B cell (primary cell): ENCODE data around the gene ESYT2. TPM values are rescaled to one million over a fixed set of nuclear protein-coding genes. Genes with fewer than 3 reads are reported as not detected.
"Not testable (repeated sequence)": the region's sequence is repeated elsewhere in the genome, so short reads cannot be mapped to it uniquely, and the experiment has no call there.

Experiments used
- ATAC-seq: fragments of 200-7000 bp; cut with Tn5 transposase; one replicate; pipeline ENCODE4 v1.10.0; 2021; ENCODE audit warnings: low read depth, mild to moderate bottlenecking, moderate number of reproducible peaks, moderate library complexity
- CTCF ChIA-PET: fragments of 350-600 bp; sonication (Branson Sonifier 250); formaldehyde crosslinking; loops from one replicate; lab custom pipeline; 2021; ENCODE audit warnings: antibody characterized with exemption, inconsistent platforms; lab: Charles Lee
- POLR2A ChIA-PET: fragments of 350-600 bp; sonication (Branson Sonifier 250); formaldehyde crosslinking; loops from one replicate; lab custom pipeline; 2021; ENCODE audit warnings: antibody characterized with exemption; lab: Charles Lee
- DNase-seq: peaks from one replicate; pipeline ENCODE4 v3.0.0; 2013
- H2AFZ ChIP-seq: 2 replicates; pipeline ENCODE4 v1.6.1; 2012; ENCODE audit warnings: mild to moderate bottlenecking, low read depth, low read length; ENCODE audit not compliant: insufficient read depth, poor library complexity, severe bottlenecking
- H3K27ac ChIP-seq, 2 donors: 1 replicate in 1 of 2; 2 replicates in 1 of 2; pipeline ENCODE4 v1.5.1; 2012 to 2013; ENCODE audit warnings: low read length in 2 of 2, mild to moderate bottlenecking in 2 of 2, moderate library complexity in 1 of 2
- H3K27me3 ChIP-seq, 4 experiments: fragments of 200-600 bp in 1 of 4; sonication (generic) in 1 of 4; replicated peaks in 1 of 4; 1 replicate in 2 of 4; 2 replicates in 2 of 4; pipeline versions ENCODE4 v1.6.1 to v1.7.0; 2013 to 2016; ENCODE audit warnings: low read length in 3 of 4, mild to moderate bottlenecking in 2 of 4, mixed read lengths in 1 of 4, moderate library complexity in 1 of 4; ENCODE audit not compliant: insufficient read depth in 4 of 4, control insufficient read depth in 3 of 4; ENCODE audit errors: control extremely low read depth in 1 of 4
- H3K36me3 ChIP-seq, 2 experiments: replicated peaks in 1 of 2; 1 replicate in 1 of 2; 2 replicates in 1 of 2; pipeline versions ENCODE4 v1.6.1 to v1.7.1; 2013; ENCODE audit warnings: low read length in 1 of 2; ENCODE audit not compliant: insufficient read depth in 2 of 2, control insufficient read depth in 1 of 2; ENCODE audit errors: control extremely low read depth in 1 of 2, extremely low read depth in 1 of 2
- H3K4me1 ChIP-seq, 2 donors: fragments of 200-600 bp in 1 of 2; sonication (generic) in 1 of 2; 1 replicate in 1 of 2; 2 replicates in 1 of 2; pipeline versions ENCODE4 v1.5.1 to v1.6.1; 2013 to 2017; ENCODE audit warnings: low read length in 2 of 2; ENCODE audit not compliant: control insufficient read depth in 2 of 2, insufficient read depth in 2 of 2
- H3K4me2 ChIP-seq: replicated peaks from 2 replicates; pipeline ENCODE3; 2012; ENCODE audit warnings: mild to moderate bottlenecking, low read depth, low read length; ENCODE audit not compliant: poor library complexity, severe bottlenecking
- H3K4me3 ChIP-seq, 5 experiments: fragments of 200-600 bp in 1 of 5; sonication (generic) in 1 of 5; 1 replicate in 3 of 5; 2 replicates in 2 of 5; pipeline versions ENCODE4 v1.5.1 to v1.7.0; 2011 to 2016; ENCODE audit warnings: low read length in 4 of 5, mild to moderate bottlenecking in 4 of 5, low read depth in 2 of 5, control low read depth in 1 of 5, moderate library complexity in 1 of 5; ENCODE audit not compliant: insufficient read depth in 1 of 5; ENCODE audit errors: control extremely low read depth in 1 of 5, extremely low read depth in 1 of 5
- H3K79me2 ChIP-seq: fragments of 200-600 bp; sonication (generic); one replicate; pipeline ENCODE4 v1.6.0; 2016; ENCODE audit warnings: low read length; ENCODE audit not compliant: control insufficient read depth, insufficient read depth
- H3K9ac ChIP-seq: fragments of 200-600 bp; sonication (generic); 2 replicates; pipeline ENCODE4 v1.6.1; 2017; ENCODE audit warnings: mild to moderate bottlenecking, low read length, moderate library complexity
- H3K9me3 ChIP-seq, 3 donors: one replicate each; pipeline versions ENCODE4 v1.6.1 to v1.7.1; 2013; ENCODE audit warnings: low read length in 2 of 3; ENCODE audit not compliant: control insufficient read depth in 2 of 3, insufficient read depth in 1 of 3; ENCODE audit errors: control extremely low read depth in 1 of 3
- H4K20me1 ChIP-seq: 2 replicates; pipeline ENCODE4 v1.6.0; 2012; ENCODE audit warnings: mild to moderate bottlenecking, low read length; ENCODE audit not compliant: insufficient read depth, control insufficient read depth, poor library complexity, severe bottlenecking
- H3K27ac Mint-ChIP-seq: one replicate; pipeline ENCODE4 v1.8.0; 2021; ENCODE audit warnings: mixed read lengths
- H3K27me3 Mint-ChIP-seq: one replicate; pipeline ENCODE4 v1.8.0; 2021; ENCODE audit warnings: mixed read lengths
- H3K4me1 Mint-ChIP-seq: one replicate; pipeline ENCODE4 v1.8.0; 2021; ENCODE audit warnings: mixed read lengths
- H3K4me3 Mint-ChIP-seq: one replicate; pipeline ENCODE4 v1.8.0; 2021; ENCODE audit warnings: mixed read lengths
- H3K9me3 Mint-ChIP-seq: one replicate; pipeline ENCODE4 v1.8.0; 2022; ENCODE audit warnings: mixed read lengths; ENCODE audit not compliant: insufficient read depth
- CTCF ChIP-seq: fragments of 200-600 bp; IDR thresholded peaks from one replicate; pipeline ENCODE4 v1.8.0; 2022; ENCODE audit warnings: antibody characterized with exemption, mild to moderate bottlenecking
- EZH2 ChIP-seq: IDR thresholded peaks from 2 replicates; pipeline ENCODE4 v1.6.1; 2012; ENCODE audit warnings: borderline replicate concordance, low read depth, mild to moderate bottlenecking, moderate library complexity, low read length; ENCODE audit not compliant: insufficient read depth, poor library complexity, severe bottlenecking
- WGBS: methylation state at CpG from one replicate; pipeline ENCODE4 v1.1.5; 2013; ENCODE audit warnings: missing lambda C conversion rate; ENCODE audit not compliant: insufficient coverage; 5-methylcytosine and 5-hydroxymethylcytosine counted together
- intact Hi-C: fragments of 100-400 bp; cut with micrococcal nuclease; formaldehyde crosslinking; loops from one replicate; pipeline ENCODE4 v1.10.0; 2022
- polyA plus RNA-seq: library from polyadenylated mRNA; depleted of rRNA; stranded (reverse); fragments of >200 nt; gene quantifications from 2 replicates; pipeline ENCODE4 v1.2.3, GENCODE V29; 2012
- total RNA-seq, 2 donors: library from RNA; stranded (reverse); fragments of 120-200 nt in 1 of 2; gene quantifications; 1 replicate in 1 of 2; 2 replicates in 1 of 2; pipeline versions ENCODE4 v1.2.3 to v1.2.4, GENCODE V29; 2013 to 2022

ESYT2 gene
- total and polyA plus RNA-seq, 2 donors (not counting 1 experiment from before 2014, with no cell fraction given): 12.0 to 34.2 TPM

- intact Hi-C loops: no loop called here
- no peaks in the 10 kb centered on the region for H3K36me3 ChIP-seq
- H3K79me2 ChIP-seq: peaks cover 19% of the 10 kb centered on the region
- Mint-ChIP-seq H3K27me3 (no peaks in the 10 kb centered on the region), H3K27ac (peak overlapping the region; percentile 75), H3K9me3 (no peaks in the 10 kb centered on the region), H3K4me1 (peaks cover 27% of the 10 kb centered on the region), H3K4me3 (peak overlapping the region; percentile 85)
- H4K20me1 ChIP-seq: no peaks in the 10 kb centered on the region
- H3K4me1 ChIP-seq: peaks cover 5 to 9% of the 10 kb centered on the region in 2 donors
- H3K4me2 ChIP-seq: peak overlapping the region; percentile 83
- H3K27ac ChIP-seq: peak overlapping the region in 1 of 2 donors; percentile 12
- no peak for TF ChIP-seq CTCF
- no peak for TF ChIP-seq EZH2
- H2AFZ ChIP-seq: peak overlapping the region; percentile 82
- ATAC-seq (peak; percentile 56), DNase-seq (peak; percentile 39)
- POLR2A ChIA-PET: interaction anchor here (0.6 to 0.7 kb wide), 3 partner anchors 28 to 159 kb away, joined by 3 to 8 read pairs (median 3); no protein-coding TSS in a partner anchor
- CTCF ChIA-PET: interaction anchor here (0.6 to 1.1 kb wide), 3 partner anchors 21 to 113 kb away, joined by 3 to 5 read pairs (median 4); no protein-coding TSS in a partner anchor
- 13% methylated on average over 27 of the region's 45 CpGs for WGBS
- peak overlapping the region; percentile 70 for H3K9ac ChIP-seq
- no peaks in the 10 kb centered on the region for H3K27me3 ChIP-seq
- no peaks in the 10 kb centered on the region for H3K9me3 ChIP-seq
- peak overlapping the region; percentile 31 to 59 (median 48) for H3K4me3 ChIP-seq
Measured at GRCh38 chr7:158863611-158864506, 34.5 kb upstream of the ESYT2 start.

- peak; percentile 32 for DNase-seq
- ChIA-PET CTCF (interaction anchor here (0.6 to 1.1 kb wide), 3 partner anchors 21 to 114 kb away, joined by 3 to 5 read pairs (median 4); no protein-coding TSS in a partner anchor), POLR2A (interaction anchor here (0.6 to 0.7 kb wide), 2 partner anchors 100 to 158 kb away, joined by 3 to 8 read pairs; no protein-coding TSS in a partner anchor)
- H3K4me3 ChIP-seq: peak overlapping the region in 4 of 5 experiments; percentile 41 to 59 (median 50)
- intact Hi-C loops, H3K27ac ChIP-seq, H3K4me1 ChIP-seq, H4K20me1 ChIP-seq, H3K27me3 Mint-ChIP-seq, H3K27me3 ChIP-seq, H3K36me3 ChIP-seq, H3K9me3 Mint-ChIP-seq, H3K9me3 ChIP-seq: not testable (repeated sequence)
- 99% methylated on average over 7 of the region's 13 CpGs for WGBS
- peak overlapping the region; percentile 83 for H3K4me2 ChIP-seq
- peaks cover 19% of the 10 kb centered on the region for H3K79me2 ChIP-seq
- ATAC-seq: peak; percentile 53
- H3K9ac ChIP-seq: peak overlapping the region; percentile 70
- Mint-ChIP-seq H3K27ac (peak overlapping the region; percentile 75), H3K4me3 (peak overlapping the region; percentile 85), H3K4me1 (peaks cover 29% of the 10 kb centered on the region)
- peak overlapping the region; percentile 82 for H2AFZ ChIP-seq
Measured at GRCh38 chr7:158862985-158863610, 33.8 kb upstream of the ESYT2 start.
